ENCODE results near the gene ZNF185.

Gene ZNF185

DNA sequence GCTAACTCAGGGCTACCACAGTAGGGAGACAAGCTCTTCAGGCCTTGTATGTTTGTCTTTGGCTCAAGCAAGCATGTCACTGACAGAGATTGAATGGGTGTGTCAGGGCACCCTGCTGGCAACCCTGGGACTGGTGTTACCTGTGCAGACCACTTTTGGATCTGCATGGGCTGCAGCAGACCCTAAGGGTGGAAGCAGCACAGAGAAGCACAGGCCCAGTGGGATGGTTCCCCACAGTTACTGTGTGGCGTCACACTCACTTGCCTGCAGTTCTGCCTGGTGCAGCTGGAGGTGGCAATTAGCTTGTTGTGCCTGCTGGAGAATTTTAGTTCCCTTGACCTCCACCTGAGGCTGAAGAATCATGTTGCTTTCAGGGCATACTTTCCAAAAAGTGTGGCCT lies 46.0 kb downstream of the ZNF185 start:
- Mint-ChIP-seq H3K27me3 (peaks cover 20% of the 10 kb centered on the region), H3K27ac (no peak overlapping the region), H3K4me3 (no peak overlapping the region), H3K9me3 (no peaks in the 10 kb centered on the region), H3K4me1 (ENCODE audit: low read depth) (peaks cover 6% of the 10 kb centered on the region), H3K36me3 (ENCODE audit: low read depth) (peaks cover 2% of the 10 kb centered on the region)
- no peak for DNase-seq

DNA sequence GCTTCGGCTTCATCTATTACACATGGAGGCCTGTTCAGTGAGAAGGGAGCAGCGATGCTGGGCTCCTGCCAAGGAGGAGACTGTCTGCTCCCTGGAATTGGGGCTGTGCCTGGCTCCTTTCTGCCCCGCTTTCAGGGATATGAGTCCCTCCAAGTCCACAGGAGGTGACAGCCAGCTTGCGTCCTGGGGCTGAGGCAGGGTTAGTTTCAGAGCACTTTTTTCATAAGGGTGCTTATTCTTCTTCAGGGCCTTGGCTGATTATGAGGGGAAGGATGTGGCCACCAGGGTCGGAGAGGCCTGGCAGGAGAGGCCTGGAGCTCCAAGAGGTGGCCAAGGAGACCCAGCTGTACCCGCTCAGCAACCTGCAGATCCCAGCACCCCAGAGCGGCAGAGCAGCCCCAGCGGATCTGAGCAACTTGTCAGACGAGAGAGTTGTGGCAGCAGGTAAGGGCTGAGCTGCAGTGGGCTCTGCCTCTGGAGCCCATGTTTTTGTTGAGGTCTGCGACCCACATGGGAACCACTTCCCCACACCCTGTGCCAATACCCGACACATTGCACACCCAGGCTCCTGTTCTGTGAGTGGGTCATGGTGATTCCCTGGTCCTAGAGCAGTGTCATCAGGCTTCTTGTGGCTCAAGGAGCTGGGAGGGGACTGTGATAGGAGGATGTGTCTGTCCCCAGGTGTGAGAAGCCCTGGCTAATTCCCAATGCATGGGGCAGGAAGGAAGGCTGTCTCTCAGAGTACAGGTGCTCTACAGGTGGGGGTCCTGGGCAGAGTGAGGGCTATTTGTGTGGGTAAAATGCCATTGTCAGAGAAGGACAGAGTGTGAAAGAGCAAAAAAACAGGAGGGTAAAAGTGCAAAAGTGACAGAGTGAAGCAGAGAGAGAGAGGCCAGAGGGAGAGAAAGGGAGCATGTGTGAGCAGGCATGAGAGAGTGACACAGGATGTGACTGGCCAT lies 47.4 kb downstream of the ZNF185 start:
- Mint-ChIP-seq H3K27me3 (peaks cover 28% of the 10 kb centered on the region), H3K9me3 (no peaks in the 10 kb centered on the region), H3K4me3 (no peak overlapping the region), H3K27ac (no peak overlapping the region), H3K36me3 (ENCODE audit: low read depth) (peaks cover 2% of the 10 kb centered on the region), H3K4me1 (ENCODE audit: low read depth) (peaks cover 6% of the 10 kb centered on the region)
- DNase-seq = no peak

DNA sequence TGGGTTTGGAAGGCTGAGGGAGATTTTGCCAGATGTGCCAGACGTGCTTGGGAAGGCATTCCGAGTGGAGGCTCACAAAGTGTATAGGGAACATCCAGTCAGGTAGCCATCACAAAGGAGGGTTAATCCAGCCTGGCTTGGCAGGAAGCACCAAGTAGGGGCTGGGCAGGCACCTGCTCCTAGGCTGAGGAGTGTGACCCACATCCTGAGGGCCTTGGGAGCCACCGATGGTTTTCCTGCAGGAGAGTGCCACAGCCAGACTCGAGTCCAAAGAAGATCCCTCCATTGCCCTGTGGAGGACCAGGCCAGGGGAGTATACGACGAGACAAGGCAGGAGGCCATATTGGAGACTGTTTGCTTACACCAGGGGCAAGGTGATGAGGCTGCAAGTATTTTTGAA lies 48.8 kb downstream of the ZNF185 start:
- Mint-ChIP-seq H3K27me3 (peaks cover 30% of the 10 kb centered on the region), H3K4me3 (no peak overlapping the region), H3K27ac (no peak overlapping the region), H3K36me3 (ENCODE audit: low read depth) (no peaks in the 10 kb centered on the region), H3K9me3 (no peaks in the 10 kb centered on the region), H3K4me1 (ENCODE audit: low read depth) (peaks cover 5% of the 10 kb centered on the region)
- DNase-seq = no peak
